Naive thymus-derived CD8-positive, alpha-beta T cell (primary cell): ENCODE data around the gene ZFP36L2. TPM values are rescaled to one million over a fixed set of nuclear protein-coding genes. Genes with fewer than 3 reads are reported as not detected.
A peak's percentile ranks its signal among the peaks of the same experiment; 100 is the strongest.

Source experiments
- ATAC-seq, 2 donors: fragments of 150-1000 bp; cut with Tn5 transposase in 1 of 2; sonication (Bioruptor Pico), chemical (Tn5 transposase) in 1 of 2; 1 replicate in 1 of 2; 2 replicates in 1 of 2; pipeline ENCODE4 v1.10.0; 2021; ENCODE audit warnings: mild to moderate bottlenecking in 2 of 2, moderate library complexity in 2 of 2
- POLR2A ChIA-PET: fragments of 350-600 bp; sonication (Branson Sonifier 250); formaldehyde crosslinking; loops from one replicate; lab custom pipeline; 2021; ENCODE audit warnings: antibody characterized with exemption; lab: Charles Lee
- DNase-seq, 10 donors: peaks; one replicate each; pipeline versions ENCODE4 v3.0.0 to v3.0.0-alpha.2; 2020 to 2022
- H3K27ac Mint-ChIP-seq, 10 donors: one replicate each; pipeline ENCODE4 v1.8.0; 2020 to 2022; ENCODE audit warnings: mild to moderate bottlenecking in 10 of 10, mixed read lengths in 10 of 10, moderate library complexity in 4 of 10, inconsistent platforms in 1 of 10
- H3K27me3 Mint-ChIP-seq, 5 donors: one replicate each; pipeline ENCODE4 v1.8.0; 2021 to 2022; ENCODE audit warnings: mixed read lengths in 5 of 5
- H3K36me3 Mint-ChIP-seq, 3 donors: one replicate each; pipeline ENCODE4 v1.8.0; 2020 to 2022; ENCODE audit warnings: mixed read lengths in 3 of 3, mild to moderate bottlenecking in 2 of 3, inconsistent platforms in 1 of 3
- H3K4me1 Mint-ChIP-seq, 4 donors: one replicate each; pipeline ENCODE4 v1.8.0; 2021 to 2022; ENCODE audit warnings: mixed read lengths in 4 of 4
- H3K4me3 Mint-ChIP-seq, 10 donors: one replicate each; pipeline ENCODE4 v1.8.0; 2020 to 2022; ENCODE audit warnings: mild to moderate bottlenecking in 10 of 10, mixed read lengths in 10 of 10, moderate library complexity in 6 of 10, inconsistent platforms in 1 of 10
- H3K9me3 Mint-ChIP-seq, 9 donors: one replicate each; pipeline ENCODE4 v1.8.0; 2020 to 2022; ENCODE audit warnings: mixed read lengths in 9 of 9, mild to moderate bottlenecking in 3 of 9, inconsistent platforms in 1 of 9, moderate library complexity in 1 of 9
- polyA plus RNA-seq, 3 donors: library from polyadenylated mRNA; unstranded; fragments of 300-500 nt; fragmentation: Illumina TruSeq; gene quantifications; one replicate each; pipeline ENCODE4 v1.2.3, GENCODE V29; 2021
- total RNA-seq, 8 experiments: library from RNA in 2 of 8; stranded (reverse) in 2 of 8; gene quantifications; one replicate each; pipeline ENCODE4 v1.2.3 and lab custom pipeline; 2021 to 2026

The ZFP36L2 gene
- total RNA-seq (100 to 1,000 TPM; 264 to 274 TPM), polyA plus RNA-seq (100 to 1,000 TPM; 222 to 420 (median 390) TPM), total RNA-seq (lab: John Stamatoyannopoulos, UW) (40.3 to 757 (median 226) reads per million in 6 experiments)

- Mint-ChIP-seq H3K36me3 (peaks cover 20 to 56% (median 36%) of the 10 kb centered on the region in 3 donors), H3K4me3 (peak within 1 kb of the TSS; percentile 71 to 100 (median 96)), H3K4me1 (peaks cover 20 to 41% (median 31%) of the 10 kb centered on the region in 4 donors), H3K9me3 (peaks cover 0 to 3% (median 0%) of the 10 kb centered on the region in 9 donors), H3K27ac (peak within 1 kb of the TSS; percentile 82 to 99 (median 96)), H3K27me3 (peaks cover 0 to 5% (median 0%) of the 10 kb centered on the region in 5 donors)
- POLR2A ChIA-PET: interaction anchor here (0.6 to 21.9 kb wide), 21 partner anchors 10 to 416 kb away, joined by 3 to 2148 read pairs (median 8); partner anchors contain the start of gene THADA
- DNase-seq: peak; percentile 92 to 98 (median 96)
- ATAC-seq: peak; percentile 61 to 71
Measured at GRCh38 chr2:43226558-43226954, at the start of gene ZFP36L2. Gene ZFP36L2, minus strand, starts transcription at chr2:43226606. Its CDS starts 291 bp downstream, at chr2:43226315.

- no peak for ATAC-seq
- no peaks in the 10 kb centered on the region for H3K27me3 Mint-ChIP-seq
- H3K36me3 Mint-ChIP-seq: peaks cover 0 to 78% (median 14%) of the 10 kb centered on the region in 3 donors
- H3K4me1 Mint-ChIP-seq: peaks cover 0 to 3% (median 1%) of the 10 kb centered on the region in 4 donors
- H3K4me3 Mint-ChIP-seq: no peak overlapping the region
- POLR2A ChIA-PET: no interaction called here
- no peak for DNase-seq
- H3K27ac Mint-ChIP-seq: peak overlapping the region in 1 of 10 donors; percentile 4
- H3K9me3 Mint-ChIP-seq: no peaks in the 10 kb centered on the region
Measured at GRCh38 chr2:43274721-43275120, 48.3 kb upstream of the ZFP36L2 start.

- Mint-ChIP-seq H3K27me3 (no peaks in the 10 kb centered on the region), H3K36me3 (peaks cover 0 to 78% (median 13%) of the 10 kb centered on the region in 3 donors), H3K4me3 (no peak overlapping the region), H3K9me3 (no peaks in the 10 kb centered on the region), H3K27ac (peak overlapping the region in 4 of 10 donors; percentile 1 to 54 (median 4)), H3K4me1 (peaks cover 0 to 3% (median 1%) of the 10 kb centered on the region in 4 donors)
- POLR2A ChIA-PET: no interaction called here
- ATAC-seq (no peak), DNase-seq (no peak)
Measured at GRCh38 chr2:43274055-43274454, 47.6 kb upstream of the ZFP36L2 start.

- no peaks in the 10 kb centered on the region for H3K27me3 Mint-ChIP-seq
- H3K36me3 Mint-ChIP-seq: peaks cover 0 to 78% (median 9%) of the 10 kb centered on the region in 3 donors
- DNase-seq (no peak), ATAC-seq (no peak)
- H3K4me1 Mint-ChIP-seq: peaks cover 0 to 3% (median 1%) of the 10 kb centered on the region in 4 donors
- POLR2A ChIA-PET: no interaction called here
- peak overlapping the region in 1 of 10 donors; percentile 5 for H3K27ac Mint-ChIP-seq
- peaks cover 0 to 2% (median 0%) of the 10 kb centered on the region in 9 donors for H3K9me3 Mint-ChIP-seq
- H3K4me3 Mint-ChIP-seq: no peak overlapping the region
Measured at GRCh38 chr2:43273529-43273928, 47.1 kb upstream of the ZFP36L2 start.

GRCh38 chr2:43270930-43271615 lies 44.7 kb upstream of the ZFP36L2 start:
- DNase-seq: no peak
- Mint-ChIP-seq H3K36me3 (peaks cover 0 to 79% (median 9%) of the 10 kb centered on the region in 3 donors), H3K4me1 (peaks cover 0 to 3% (median 0%) of the 10 kb centered on the region in 4 donors)

GRCh38 chr2:43270461-43270860 lies 44.1 kb upstream of the ZFP36L2 start:
- POLR2A ChIA-PET: no interaction called here
- Mint-ChIP-seq H3K4me1 (peaks cover 0 to 3% (median 0%) of the 10 kb centered on the region in 4 donors), H3K9me3 (peaks cover 0 to 2% (median 0%) of the 10 kb centered on the region in 9 donors), H3K27me3 (no peaks in the 10 kb centered on the region), H3K36me3 (peaks cover 0 to 84% (median 9%) of the 10 kb centered on the region in 3 donors), H3K4me3 (no peak overlapping the region), H3K27ac (peak overlapping the region in 3 of 10 donors; percentile 10 to 56 (median 34))
- DNase-seq: no peak
- no peak for ATAC-seq

More at GRCh38 chr2:43270930-43271615, 44.7 kb upstream of the ZFP36L2 start:
- H3K27ac Mint-ChIP-seq: peak overlapping the region in 2 of 10 donors; percentile 49 to 51
- POLR2A ChIA-PET: no interaction called here
- no peak overlapping the region for H3K4me3 Mint-ChIP-seq
- H3K9me3 Mint-ChIP-seq: peaks cover 0 to 2% (median 0%) of the 10 kb centered on the region in 9 donors
- H3K27me3 Mint-ChIP-seq: no peaks in the 10 kb centered on the region
- no peak for ATAC-seq

GRCh38 chr2:43269706-43270105 lies 43.3 kb upstream of the ZFP36L2 start:
- H3K4me3 Mint-ChIP-seq: no peak overlapping the region
- DNase-seq: no peak
- no peak for ATAC-seq
- peaks cover 0 to 3% (median 0%) of the 10 kb centered on the region in 4 donors for H3K4me1 Mint-ChIP-seq
- H3K27ac Mint-ChIP-seq: peak overlapping the region in 3 of 10 donors; percentile 48 to 62 (median 59)
- no peaks in the 10 kb centered on the region for H3K27me3 Mint-ChIP-seq
- H3K36me3 Mint-ChIP-seq: peaks cover 0 to 84% (median 9%) of the 10 kb centered on the region in 3 donors
- H3K9me3 Mint-ChIP-seq: peaks cover 0 to 2% (median 0%) of the 10 kb centered on the region in 9 donors
- POLR2A ChIA-PET: no interaction called here

GRCh38 chr2:43269074-43269572 lies 42.7 kb upstream of the ZFP36L2 start:
- POLR2A ChIA-PET: no interaction called here
- Mint-ChIP-seq H3K27ac (peak overlapping the region in 2 of 10 donors; percentile 60 to 75), H3K36me3 (peaks cover 0 to 85% (median 9%) of the 10 kb centered on the region in 3 donors), H3K9me3 (peaks cover 0 to 2% (median 0%) of the 10 kb centered on the region in 9 donors), H3K4me1 (peaks cover 0 to 3% (median 0%) of the 10 kb centered on the region in 4 donors), H3K4me3 (no peak overlapping the region), H3K27me3 (no peaks in the 10 kb centered on the region)
- DNase-seq (no peak), ATAC-seq (no peak)

GRCh38 chr2:43268066-43268953 lies 41.9 kb upstream of the ZFP36L2 start:
- peaks cover 0 to 81% (median 9%) of the 10 kb centered on the region in 3 donors for H3K36me3 Mint-ChIP-seq
- peaks cover 0 to 3% (median 0%) of the 10 kb centered on the region in 4 donors for H3K4me1 Mint-ChIP-seq
- H3K27me3 Mint-ChIP-seq: no peaks in the 10 kb centered on the region
- POLR2A ChIA-PET: no interaction called here
- peaks cover 0 to 2% (median 0%) of the 10 kb centered on the region in 9 donors for H3K9me3 Mint-ChIP-seq
- H3K27ac Mint-ChIP-seq: peak overlapping the region in 3 of 10 donors; percentile 55 to 75 (median 60)
- ATAC-seq (no peak), DNase-seq (no peak)
- H3K4me3 Mint-ChIP-seq: no peak overlapping the region

GRCh38 chr2:43267381-43267780 lies 41.0 kb upstream of the ZFP36L2 start:
- ATAC-seq (no peak), DNase-seq (no peak)
- Mint-ChIP-seq H3K27ac (no peak overlapping the region), H3K27me3 (no peaks in the 10 kb centered on the region), H3K9me3 (peaks cover 0 to 2% (median 0%) of the 10 kb centered on the region in 9 donors), H3K36me3 (peaks cover 0 to 74% (median 9%) of the 10 kb centered on the region in 3 donors), H3K4me1 (peaks cover 0 to 3% (median 0%) of the 10 kb centered on the region in 4 donors), H3K4me3 (no peak overlapping the region)
- POLR2A ChIA-PET: no interaction called here

- Mint-ChIP-seq H3K36me3 (peaks cover 0 to 74% (median 11%) of the 10 kb centered on the region in 3 donors), H3K9me3 (peaks cover 0 to 2% (median 0%) of the 10 kb centered on the region in 9 donors), H3K27ac (peak overlapping the region in 2 of 10 donors; percentile 6 to 56), H3K4me1 (no peaks in the 10 kb centered on the region), H3K27me3 (no peaks in the 10 kb centered on the region), H3K4me3 (no peak overlapping the region)
- POLR2A ChIA-PET: no interaction called here
- DNase-seq (no peak), ATAC-seq (no peak)
Measured at GRCh38 chr2:43266711-43267111, 40.3 kb upstream of the ZFP36L2 start.

GRCh38 chr2:43265421-43265820 lies 39.0 kb upstream of the ZFP36L2 start:
- peaks cover 0 to 2% (median 0%) of the 10 kb centered on the region in 9 donors for H3K9me3 Mint-ChIP-seq
- DNase-seq: no peak
- no peaks in the 10 kb centered on the region for H3K4me1 Mint-ChIP-seq
- ATAC-seq: no peak
- H3K27ac Mint-ChIP-seq: no peak overlapping the region
- POLR2A ChIA-PET: no interaction called here
- H3K36me3 Mint-ChIP-seq: peaks cover 0 to 62% (median 11%) of the 10 kb centered on the region in 3 donors
- peak overlapping the region in 1 of 10 donors; percentile 40 for H3K4me3 Mint-ChIP-seq
- H3K27me3 Mint-ChIP-seq: no peaks in the 10 kb centered on the region
